Progenitor cell of endocrine pancreas (in vitro differentiated cells): Measurements from ENCODE around the gene PCDH12. TPM values are rescaled to one million over a fixed set of nuclear protein-coding genes. Genes with fewer than 3 reads are reported as not detected.

Source experiments
- DNase-seq: peaks from one replicate; pipeline ENCODE4 v3.0.0; 2021; ENCODE audit warnings: low spot score; ENCODE audit not compliant: unreplicated experiment
- H3K27ac Mint-ChIP-seq: 2 replicates; pipeline ENCODE4 v1.8.0; 2021; ENCODE audit warnings: mild to moderate bottlenecking, moderate library complexity, mixed read lengths
- H3K27me3 Mint-ChIP-seq: 2 replicates; pipeline ENCODE4 v1.8.0; 2021; ENCODE audit warnings: mixed read lengths
- H3K36me3 Mint-ChIP-seq: 2 replicates; pipeline ENCODE4 v1.8.0; 2022; ENCODE audit warnings: mixed read lengths; ENCODE audit not compliant: insufficient read depth
- H3K4me1 Mint-ChIP-seq: 2 replicates; pipeline ENCODE4 v1.8.0; 2021; ENCODE audit warnings: low read depth, mixed read lengths
- H3K4me3 Mint-ChIP-seq: 2 replicates; pipeline ENCODE4 v1.8.0; 2021; ENCODE audit warnings: low read depth, mild to moderate bottlenecking, moderate library complexity, mixed read lengths
- H3K9me3 Mint-ChIP-seq: 2 replicates; pipeline ENCODE4 v1.8.0; 2021; ENCODE audit warnings: low read depth, mixed read lengths
- total RNA-seq: library from RNA; stranded (reverse); gene quantifications from 2 replicates; pipeline ENCODE4 v1.2.1, GENCODE V29; 2021
- TF ChIP-seq, protein P1 (sequence below): fragments of 200-600 bp; sonication (generic); IDR thresholded peaks from one replicate; pipeline ENCODE4 v1.5.0; 2021; ENCODE audit warnings: antibody characterized with exemption, mild to moderate bottlenecking; ENCODE audit not compliant: unreplicated experiment

Gene PCDH12
- total RNA-seq, 1 donor from 2014 or later = not detected

DNA sequence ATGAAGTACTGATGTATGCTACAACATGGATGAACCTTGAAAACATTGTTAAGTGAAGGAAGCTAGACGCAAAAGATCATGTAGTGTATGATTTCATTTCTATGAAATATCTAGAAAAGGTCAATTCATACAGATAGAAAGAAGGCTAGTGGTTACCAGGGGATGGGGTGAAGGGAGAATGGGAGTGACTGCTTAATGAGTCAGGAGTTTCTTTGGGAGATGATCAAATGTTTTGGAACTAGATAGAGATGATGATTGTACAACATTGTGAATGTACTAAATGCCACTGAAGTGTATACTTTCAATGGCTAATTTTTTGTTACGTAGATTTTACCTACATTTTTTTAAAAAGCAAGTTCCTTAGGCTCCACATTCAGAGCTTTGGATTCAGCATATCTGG lies 49.2 kb downstream of the PCDH12 start:
- no peak overlapping the region for H3K4me3 Mint-ChIP-seq
- TF ChIP-seq, protein P1, sequence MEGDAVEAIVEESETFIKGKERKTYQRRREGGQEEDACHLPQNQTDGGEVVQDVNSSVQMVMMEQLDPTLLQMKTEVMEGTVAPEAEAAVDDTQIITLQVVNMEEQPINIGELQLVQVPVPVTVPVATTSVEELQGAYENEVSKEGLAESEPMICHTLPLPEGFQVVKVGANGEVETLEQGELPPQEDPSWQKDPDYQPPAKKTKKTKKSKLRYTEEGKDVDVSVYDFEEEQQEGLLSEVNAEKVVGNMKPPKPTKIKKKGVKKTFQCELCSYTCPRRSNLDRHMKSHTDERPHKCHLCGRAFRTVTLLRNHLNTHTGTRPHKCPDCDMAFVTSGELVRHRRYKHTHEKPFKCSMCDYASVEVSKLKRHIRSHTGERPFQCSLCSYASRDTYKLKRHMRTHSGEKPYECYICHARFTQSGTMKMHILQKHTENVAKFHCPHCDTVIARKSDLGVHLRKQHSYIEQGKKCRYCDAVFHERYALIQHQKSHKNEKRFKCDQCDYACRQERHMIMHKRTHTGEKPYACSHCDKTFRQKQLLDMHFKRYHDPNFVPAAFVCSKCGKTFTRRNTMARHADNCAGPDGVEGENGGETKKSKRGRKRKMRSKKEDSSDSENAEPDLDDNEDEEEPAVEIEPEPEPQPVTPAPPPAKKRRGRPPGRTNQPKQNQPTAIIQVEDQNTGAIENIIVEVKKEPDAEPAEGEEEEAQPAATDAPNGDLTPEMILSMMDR = no peak
- no peaks in the 10 kb centered on the region for H3K36me3 Mint-ChIP-seq
- H3K27me3 Mint-ChIP-seq = peaks cover 19% of the 10 kb centered on the region
- no peaks in the 10 kb centered on the region for H3K9me3 Mint-ChIP-seq
- H3K4me1 Mint-ChIP-seq = no peaks in the 10 kb centered on the region
- no peak overlapping the region for H3K27ac Mint-ChIP-seq
- DNase-seq = no peak

DNA sequence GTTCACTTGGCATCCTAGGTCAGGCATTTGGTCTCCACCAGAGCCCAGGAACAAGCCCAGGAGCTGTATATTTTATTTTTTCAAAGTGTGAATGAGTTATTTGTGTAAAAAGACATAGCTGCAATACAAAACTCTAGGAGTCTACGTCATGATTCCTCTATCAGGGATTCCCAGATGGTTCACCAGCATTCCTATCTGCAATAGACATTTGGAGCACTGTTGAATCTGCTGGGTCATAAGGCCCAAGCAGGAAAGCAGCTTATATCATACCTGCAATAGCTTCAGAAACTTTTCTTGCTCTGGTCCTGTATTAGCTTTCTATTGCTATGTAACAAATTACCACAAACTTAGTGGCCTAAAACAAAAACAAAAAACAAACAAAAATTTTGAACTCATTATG lies 51.0 kb downstream of the PCDH12 start:
- Mint-ChIP-seq H3K9me3 (no peaks in the 10 kb centered on the region), H3K36me3 (no peaks in the 10 kb centered on the region), H3K4me1 (no peaks in the 10 kb centered on the region), H3K4me3 (no peak overlapping the region), H3K27ac (no peak overlapping the region), H3K27me3 (peaks cover 6% of the 10 kb centered on the region)
- TF ChIP-seq, protein P1 = no peak
- DNase-seq = no peak

DNA sequence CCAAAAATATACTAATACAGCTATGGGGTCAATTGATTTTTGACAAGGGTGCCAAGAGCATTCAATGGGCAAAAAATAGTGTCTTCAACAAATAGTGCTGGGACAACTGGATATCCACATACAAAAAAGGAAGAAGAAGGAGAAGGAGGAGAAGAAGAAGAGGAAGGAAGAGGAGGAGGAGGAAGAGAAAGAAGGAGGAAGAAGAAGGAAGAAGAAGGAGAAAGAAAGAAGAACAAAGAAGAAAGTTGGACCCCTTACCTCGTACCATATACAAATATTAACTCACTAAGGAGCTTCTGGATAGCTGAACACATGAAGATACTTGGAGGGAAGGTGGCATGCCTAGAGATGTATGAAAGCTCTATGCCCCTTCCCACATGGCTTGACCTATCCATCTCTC lies 51.5 kb downstream of the PCDH12 start:
- H3K4me1 Mint-ChIP-seq = no peaks in the 10 kb centered on the region
- no peak overlapping the region for H3K4me3 Mint-ChIP-seq
- no peaks in the 10 kb centered on the region for H3K36me3 Mint-ChIP-seq
- DNase-seq = no peak
- H3K27me3 Mint-ChIP-seq = peaks cover 6% of the 10 kb centered on the region
- no peak overlapping the region for H3K27ac Mint-ChIP-seq
- no peaks in the 10 kb centered on the region for H3K9me3 Mint-ChIP-seq
- TF ChIP-seq, protein P1 = no peak

DNA sequence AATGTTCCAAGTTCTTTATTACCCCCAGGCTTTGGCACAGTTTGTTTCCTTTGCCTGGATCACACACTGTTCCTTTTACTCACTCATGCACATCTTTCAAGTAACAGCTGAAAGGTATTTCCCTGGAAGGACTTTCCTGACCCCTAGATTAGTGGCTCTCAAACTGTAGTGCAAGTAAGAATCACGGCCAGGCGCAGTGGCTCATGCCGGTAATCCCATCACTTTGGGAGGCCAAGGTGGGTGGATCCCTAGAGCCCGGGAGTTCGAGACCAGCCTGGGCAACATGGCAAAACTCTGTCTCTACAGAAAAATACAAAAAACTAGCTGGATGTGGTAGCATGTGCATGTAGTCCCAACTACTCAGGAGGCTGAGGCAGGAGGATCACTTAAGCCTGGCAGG lies 53.5 kb downstream of the PCDH12 start:
- TF ChIP-seq, protein P1 = no peak
- H3K36me3 Mint-ChIP-seq = no peaks in the 10 kb centered on the region
- H3K27me3 Mint-ChIP-seq = peaks cover 6% of the 10 kb centered on the region
- no peaks in the 10 kb centered on the region for H3K4me1 Mint-ChIP-seq
- no peaks in the 10 kb centered on the region for H3K9me3 Mint-ChIP-seq
- H3K27ac Mint-ChIP-seq = no peak overlapping the region
- no peak for DNase-seq
- H3K4me3 Mint-ChIP-seq = no peak overlapping the region

DNA sequence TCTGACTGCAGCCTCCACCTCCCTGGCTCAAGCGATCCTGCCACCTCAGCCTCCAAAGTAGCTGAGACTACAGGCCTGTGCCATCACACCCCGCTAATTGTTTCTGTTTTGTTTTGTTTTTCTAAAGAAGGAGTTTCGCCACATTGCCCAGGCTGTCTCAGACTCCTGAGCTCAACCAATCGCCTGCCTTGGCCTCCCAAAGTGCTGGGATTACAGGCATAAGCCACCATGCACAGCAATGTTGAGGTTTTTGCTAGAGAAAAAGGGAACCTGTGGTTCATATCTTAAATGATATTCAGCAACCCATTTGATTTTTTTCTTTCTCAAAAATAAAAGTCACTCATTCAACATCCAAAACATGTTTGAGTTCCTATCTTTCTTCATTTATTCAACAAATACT lies 54.7 kb downstream of the PCDH12 start:
- H3K27me3 Mint-ChIP-seq = peaks cover 6% of the 10 kb centered on the region
- H3K27ac Mint-ChIP-seq = peak overlapping the region; percentile 67
- DNase-seq = no peak
- H3K36me3 Mint-ChIP-seq = no peaks in the 10 kb centered on the region
- H3K4me1 Mint-ChIP-seq = no peaks in the 10 kb centered on the region
- H3K9me3 Mint-ChIP-seq = no peaks in the 10 kb centered on the region
- TF ChIP-seq, protein P1 = no peak
- no peak overlapping the region for H3K4me3 Mint-ChIP-seq
